HCT116 (cell line): Measurements from ENCODE around the gene BNC2.

Experiments
- CTCF ChIP-seq, 3 experiments: fragments of 200-600 bp in 1 of 3; sonication (generic) in 1 of 3; IDR thresholded peaks in 2 of 3; conservative IDR thresholded peaks in 1 of 3; 2 replicates each; pipeline ENCODE4 v1.5.1; 2012 to 2017; ENCODE audit warnings: low read depth in 2 of 3, low read length in 2 of 3, antibody characterized with exemption in 1 of 3, borderline replicate concordance in 1 of 3, control low read depth in 1 of 3, mild to moderate bottlenecking in 1 of 3, mixed read lengths in 1 of 3, mixed run types in 1 of 3, moderate library complexity in 1 of 3; ENCODE audit not compliant: insufficient read depth in 1 of 3
- ELF1 ChIP-seq: IDR thresholded peaks from 2 replicates; pipeline ENCODE4 v1.6.1; 2012; ENCODE audit warnings: low read depth, borderline replicate concordance
- EZH2 ChIP-seq: fragments of 200-600 bp; sonication (generic); IDR thresholded peaks from 2 replicates; pipeline ENCODE4 v1.6.1; 2017; ENCODE audit warnings: antibody characterized with exemption, mixed run types
- EZH2phosphoT487 ChIP-seq: fragments of 200-600 bp; IDR thresholded peaks from 2 replicates; pipeline ENCODE4 v1.6.1; 2018; ENCODE audit warnings: antibody characterized with exemption, borderline replicate concordance
- POLR2A ChIP-seq: IDR thresholded peaks from 2 replicates; pipeline ENCODE4 v1.7.0; 2011; ENCODE audit warnings: borderline replicate concordance; ENCODE audit not compliant: insufficient read depth, insufficient read length; ENCODE audit errors: extremely low read depth
- POLR2AphosphoS5 ChIP-seq: IDR thresholded peaks from 2 replicates; pipeline ENCODE4 v1.6.1; 2011; ENCODE audit warnings: mild to moderate bottlenecking, low read depth, low read length, moderate library complexity
- ZBTB33 ChIP-seq: IDR thresholded peaks from 2 replicates; pipeline ENCODE4 v1.6.1; 2011; ENCODE audit warnings: mild to moderate bottlenecking, low read length, moderate library complexity; ENCODE audit not compliant: insufficient replicate concordance; ENCODE audit errors: extremely low read depth

- TF ChIP-seq EZH2 (no peak), POLR2A (no peak), CTCF (IDR thresholded peaks at IDR 0.05 in 2 of 3, conservative IDR thresholded peaks at IDR 0.05 in 1 of 3; ENCODE audit: borderline replicate concordance in 1 of 3, insufficient read depth in 1 of 3, low read depth in 2 of 3, low read length in 2 of 3) (no peak), POLR2AphosphoS5 (no peak), ELF1 (no peak), EZH2phosphoT487 (no peak), ZBTB33 (no peak)
These were observed 409.2 kb downstream of the BNC2 start for GRCh38 chr9:16461137-16461840.
